Ishikawa (cell line): ENCODE measurements around the gene VAMP8.
A peak's percentile ranks its signal among the peaks of the same experiment; 100 is the strongest.

Source experiments
- CEBPB ChIP-seq: IDR thresholded peaks from 2 replicates; pipeline ENCODE4 v1.6.1; 2012
- CREB1 ChIP-seq: IDR thresholded peaks from 2 replicates; pipeline ENCODE4 v1.6.1; 2012; ENCODE audit warnings: low read depth
- EGR1 ChIP-seq: IDR thresholded peaks from 2 replicates; pipeline ENCODE4 v1.6.1; 2012
- EP300 ChIP-seq: IDR thresholded peaks from 2 replicates; pipeline ENCODE4 v1.6.1; 2012; ENCODE audit warnings: borderline replicate concordance
- FOXM1 ChIP-seq: IDR thresholded peaks from 2 replicates; pipeline ENCODE4 v1.6.1; 2012; ENCODE audit warnings: low read depth, borderline replicate concordance
- MAX ChIP-seq: IDR thresholded peaks from 2 replicates; pipeline ENCODE4 v1.6.1; 2012
- NFIC ChIP-seq: IDR thresholded peaks from 2 replicates; pipeline ENCODE4 v1.6.1; 2012
- RAD21 ChIP-seq: IDR thresholded peaks from 2 replicates; pipeline ENCODE4 v1.6.1; 2012; ENCODE audit warnings: low read depth
- REST ChIP-seq: IDR thresholded peaks from 2 replicates; pipeline ENCODE4 v1.6.1; 2012; ENCODE audit warnings: low read depth, mild to moderate bottlenecking
- TAF1 ChIP-seq: IDR thresholded peaks from 2 replicates; pipeline ENCODE4 v1.6.1; 2012; ENCODE audit warnings: low read depth, mild to moderate bottlenecking
- TCF12 ChIP-seq: IDR thresholded peaks from 2 replicates; pipeline ENCODE4 v1.6.1; 2012; ENCODE audit warnings: low read depth
- TEAD4 ChIP-seq: IDR thresholded peaks from 2 replicates; pipeline ENCODE4 v1.6.1; 2012
- USF1 ChIP-seq: IDR thresholded peaks from 2 replicates; pipeline ENCODE4 v1.6.1; 2012
- YY1 ChIP-seq: IDR thresholded peaks from 2 replicates; pipeline ENCODE4 v1.6.1; 2012; ENCODE audit warnings: low read depth
- ZBTB7A ChIP-seq: IDR thresholded peaks from 2 replicates; pipeline ENCODE4 v1.6.1; 2012; ENCODE audit warnings: low read depth

Gene VAMP8

GRCh38 chr2:85551698-85552678 is 25.4 kb upstream of the VAMP8 start:
- TF ChIP-seq RAD21 = peak; percentile 89
- TF ChIP-seq EGR1 = no peak

- TF ChIP-seq TEAD4 (no peak), CREB1 (no peak), ZBTB7A (no peak), CEBPB (no peak), REST (no peak), EP300 (no peak)
Measured at GRCh38 chr2:85553184-85553583, 24.2 kb upstream of the VAMP8 start.

- TF ChIP-seq MAX (no peak), YY1 (no peak), TEAD4 (no peak), USF1 (no peak), EGR1 (no peak), RAD21 (no peak), TAF1 (no peak), REST (no peak), NFIC (no peak), ZBTB7A (no peak), CREB1 (no peak), TCF12 (no peak), CEBPB (no peak), FOXM1 (no peak), EP300 (no peak)
Measured at GRCh38 chr2:85554980-85555612, 22.3 kb upstream of the VAMP8 start.

- no peak for TF ChIP-seq TEAD4
- TF ChIP-seq TAF1 = no peak
- TF ChIP-seq NFIC = no peak
- TF ChIP-seq ZBTB7A = no peak
- TF ChIP-seq YY1 = no peak
- no peak for TF ChIP-seq REST
- TF ChIP-seq USF1 = no peak
- no peak for TF ChIP-seq MAX
- no peak for TF ChIP-seq EGR1
- TF ChIP-seq EP300 = no peak
- no peak for TF ChIP-seq FOXM1
Measured at GRCh38 chr2:85557130-85557529, 20.3 kb upstream of the VAMP8 start.
